Kidney (tissue), 14 donors: ENCODE results near the gene SYDE2. TPM values are rescaled to one million over a fixed set of nuclear protein-coding genes. Genes with fewer than 3 reads are reported as not detected.
"Not testable (repeated sequence)": the region's sequence is repeated elsewhere in the genome, so short reads cannot be mapped to it uniquely, and the experiment has no call there.

Source experiments
- DNase-seq, 5 donors: peaks; one replicate each; pipeline ENCODE4 v3.0.0-alpha.2; 2013 to 2020
- FAIRE-seq: peaks from 2 replicates; lab custom pipeline; 2012; peaks lifted over from hg19 to GRCh38; lab: Jason Lieb, UNC
- H3K27ac ChIP-seq, 2 donors: one replicate each; pipeline ENCODE4 v1.7.0; 2013; ENCODE audit warnings: low read depth in 2 of 2, low read length in 2 of 2, inconsistent platforms in 1 of 2
- H3K27me3 ChIP-seq: one replicate; pipeline ENCODE4 v1.7.1; 2013; ENCODE audit warnings: low read length, inconsistent platforms; ENCODE audit not compliant: control insufficient read depth, insufficient read depth
- H3K36me3 ChIP-seq, 3 donors: one replicate each; pipeline versions ENCODE4 v1.7.0 to v1.7.1; 2013; ENCODE audit warnings: low read length in 3 of 3, control low read depth in 1 of 3, inconsistent platforms in 1 of 3; ENCODE audit not compliant: insufficient read depth in 3 of 3, control insufficient read depth in 2 of 3
- H3K4me1 ChIP-seq, 3 donors: one replicate each; pipeline versions ENCODE4 v1.7.0 to v1.7.1; 2013; ENCODE audit warnings: low read length in 3 of 3, inconsistent platforms in 1 of 3, low read depth in 1 of 3; ENCODE audit not compliant: control insufficient read depth in 2 of 3, insufficient read depth in 2 of 3
- H3K4me3 ChIP-seq, 3 donors: one replicate each; pipeline versions ENCODE4 v1.7.0 to v1.8.1; 2013; ENCODE audit warnings: low read length in 3 of 3, control low read depth in 1 of 3, inconsistent platforms in 1 of 3
- H3K9ac ChIP-seq, 3 donors: one replicate each; pipeline versions ENCODE4 v1.7.0 to v1.7.1; 2013; ENCODE audit warnings: low read length in 3 of 3, control low read depth in 1 of 3, inconsistent platforms in 1 of 3
- H3K9me3 ChIP-seq, 3 donors: one replicate each; pipeline versions ENCODE4 v1.7.0 to v1.7.1; 2013; ENCODE audit warnings: low read length in 3 of 3, control low read depth in 1 of 3, inconsistent platforms in 1 of 3; ENCODE audit not compliant: control insufficient read depth in 2 of 3, insufficient read depth in 1 of 3
- CTCF ChIP-seq: IDR thresholded peaks from 3 replicates; pipeline ENCODE4 v1.5.1; 2012; ENCODE audit warnings: mild to moderate bottlenecking, moderate library complexity, borderline replicate concordance; ENCODE audit not compliant: insufficient read depth; ENCODE audit errors: extremely low read depth
- intact Hi-C: fragments of 100-400 bp; cut with DNase I; formaldehyde crosslinking; loops from one replicate; pipeline ENCODE4 v1.11.1; 2022
- polyA plus RNA-seq: library from polyadenylated mRNA; stranded (reverse); fragments of 350-450 nt; fragmentation: Illumina TruSeq; extraction: RNeasy Lipid Tissue Mini Kit (QIAGEN cat#74804); gene quantifications from one replicate; pipeline ENCODE4 v1.2.3, GENCODE V29; 2014; ENCODE audit warnings: low read depth, low replicate concordance; ENCODE audit not compliant: insufficient read depth
- total RNA-seq: library from RNA; stranded (reverse); fragmentation: NEBNext Ultra II Directional; extraction: Animal tissue kit (Norgen Biotek cat#: 25700); gene quantifications from one replicate; pipeline ENCODE4 v1.2.1, GENCODE V29; 2021
- donor health status: control.
- donor health status: control.
- donor health status: control.
- donor health status: control.
- donor health status: control.
- donor health status: DM: yes; HTN: yes; CAD: no.
- donor health status: Normal renal cell carcinoma (clear cell type).

Gene SYDE2
- total and polyA plus RNA-seq, 2 donors from 2014 or later = 1.3 to 7.0 TPM

GRCh38 chr1:85198864-85199263, 2.0 kb downstream of the SYDE2 start:
- Histone ChIP-seq H3K27ac (no peak overlapping the region), H3K9ac (peak overlapping the region in 2 of 3 donors; percentile 51 to 63), H3K36me3 (no peaks in the 10 kb centered on the region), H3K4me3 (peak overlapping the region; percentile 28 to 96 (median 89)), H3K27me3 (no peaks in the 10 kb centered on the region), H3K4me1 (peaks cover 0 to 13% (median 5%) of the 10 kb centered on the region in 3 donors), H3K9me3 (no peaks in the 10 kb centered on the region)
- no peak for DNase-seq
- TF ChIP-seq CTCF = no peak
- FAIRE-seq = no peak
- intact Hi-C loops = no loop called here

- no peak for TF ChIP-seq CTCF
- H3K4me1 ChIP-seq = peaks cover 0 to 5% (median 0%) of the 10 kb centered on the region in 3 donors
- FAIRE-seq (no peak), DNase-seq (no peak)
- H3K27ac ChIP-seq = no peak overlapping the region
- intact Hi-C loops = no loop called here
- H3K36me3 ChIP-seq = no peaks in the 10 kb centered on the region
- no peak overlapping the region for H3K4me3 ChIP-seq
- H3K9ac ChIP-seq = no peak overlapping the region
- no peaks in the 10 kb centered on the region for H3K9me3 ChIP-seq
- H3K27me3 ChIP-seq = no peaks in the 10 kb centered on the region
Observed at GRCh38 chr1:85196358-85196757, 4.5 kb downstream of the SYDE2 start.

GRCh38 chr1:85195703-85196102, 5.1 kb downstream of the SYDE2 start:
- TF ChIP-seq CTCF = no peak
- Histone ChIP-seq H3K27me3 (no peaks in the 10 kb centered on the region), H3K36me3 (no peaks in the 10 kb centered on the region), H3K27ac (no peak overlapping the region), H3K4me3 (no peak overlapping the region), H3K4me1 (peaks cover 0 to 5% (median 0%) of the 10 kb centered on the region in 3 donors), H3K9me3 (no peaks in the 10 kb centered on the region), H3K9ac (no peak overlapping the region)
- DNase-seq = no peak
- FAIRE-seq = no peak
- intact Hi-C loops = no loop called here

DNA sequence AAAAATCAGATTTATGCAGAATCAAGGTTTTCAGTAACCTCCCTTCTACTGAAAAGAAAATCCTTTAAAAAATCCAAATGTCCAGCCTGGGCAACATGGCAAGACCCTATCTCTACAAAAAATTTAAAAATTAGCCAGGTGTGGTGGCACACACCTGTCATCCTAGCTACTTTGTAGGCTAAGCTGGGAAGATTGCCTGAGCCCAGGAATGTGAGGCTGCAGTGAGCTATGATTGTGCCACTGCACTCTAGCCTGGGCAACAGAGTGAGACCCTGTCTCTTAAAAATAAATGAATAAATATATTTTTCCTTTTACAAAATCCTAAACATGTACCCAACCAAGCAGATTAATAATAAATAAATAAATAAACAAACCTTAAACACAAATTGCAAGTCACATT, 8.7 kb downstream of the SYDE2 start:
- H3K27me3 ChIP-seq, H3K27ac ChIP-seq, H3K4me1 ChIP-seq, H3K4me3 ChIP-seq, H3K36me3 ChIP-seq, FAIRE-seq, intact Hi-C loops, H3K9me3 ChIP-seq, H3K9ac ChIP-seq, DNase-seq: not testable (repeated sequence)
